Loucy (cell line): ENCODE results near the gene ACOT6.
"Not testable (repeated sequence)": the region's sequence is repeated elsewhere in the genome, so short reads cannot be mapped to it uniquely, and the experiment has no call there.

Experiments used
- H2AFZ ChIP-seq: fragments of 200-600 bp; sonication (generic); 2 replicates; pipeline ENCODE4 v1.6.0; 2016; ENCODE audit warnings: antibody characterized with exemption, mild to moderate bottlenecking, low read length, moderate library complexity
- H3F3A ChIP-seq: fragments of 200-600 bp; 2 replicates; pipeline ENCODE4 v1.6.0; 2016; ENCODE audit warnings: antibody characterized with exemption, low read depth, mild to moderate bottlenecking
- H3K27me3 ChIP-seq: fragments of 200-600 bp; sonication (generic); 2 replicates; pipeline ENCODE4 v1.6.1; 2014; ENCODE audit warnings: low read length, mild to moderate bottlenecking; ENCODE audit not compliant: insufficient read depth, poor library complexity, severe bottlenecking
- H3K36me3 ChIP-seq: fragments of 200-600 bp; sonication (generic); 2 replicates; pipeline ENCODE4 v1.6.1; 2016; ENCODE audit warnings: low read length; ENCODE audit not compliant: insufficient read depth
- H3K4me1 ChIP-seq: fragments of 200-600 bp; sonication (generic); 2 replicates; pipeline ENCODE4 v1.5.1; 2014; ENCODE audit warnings: low read length, mild to moderate bottlenecking; ENCODE audit not compliant: insufficient read depth, poor library complexity, severe bottlenecking
- H3K4me2 ChIP-seq: fragments of 200-600 bp; sonication (generic); 2 replicates; pipeline ENCODE4 v1.6.0; 2014; ENCODE audit warnings: antibody characterized with exemption, low read length, low read depth, mild to moderate bottlenecking; ENCODE audit not compliant: poor library complexity, severe bottlenecking
- H3K4me3 ChIP-seq: fragments of 200-600 bp; sonication (generic); 2 replicates; pipeline ENCODE4 v1.5.1; 2014; ENCODE audit warnings: low read length, mild to moderate bottlenecking, mixed read lengths; ENCODE audit not compliant: poor library complexity, severe bottlenecking
- H3K79me2 ChIP-seq: fragments of 200-600 bp; sonication (generic); 2 replicates; pipeline ENCODE4 v1.6.1; 2014; ENCODE audit warnings: low read length; ENCODE audit not compliant: insufficient read depth
- H3K9ac ChIP-seq: fragments of 200-600 bp; sonication (generic); 2 replicates; pipeline ENCODE4 v1.6.0; 2014; ENCODE audit warnings: mild to moderate bottlenecking, low read depth, low read length, moderate library complexity; ENCODE audit not compliant: poor library complexity, severe bottlenecking
- H3K9me2 ChIP-seq: fragments of 200-600 bp; sonication (generic); replicated peaks from 2 replicates; pipeline ENCODE4 v1.6.1; 2016; ENCODE audit warnings: low read depth, low read length, mixed read lengths
- H3K9me3 ChIP-seq: fragments of 200-600 bp; sonication (generic); 2 replicates; pipeline ENCODE4 v1.6.1; 2014; ENCODE audit warnings: mild to moderate bottlenecking, antibody characterized with exemption, low read length, low read depth; ENCODE audit not compliant: insufficient read depth
- H4K20me1 ChIP-seq: fragments of 200-600 bp; sonication (generic); 2 replicates; pipeline ENCODE4 v1.6.0; 2014; ENCODE audit warnings: antibody characterized with exemption, low read length, mild to moderate bottlenecking; ENCODE audit not compliant: insufficient read depth, poor library complexity, severe bottlenecking
- EZH2phosphoT487 ChIP-seq: fragments of 200-600 bp; IDR thresholded peaks from 2 replicates; pipeline ENCODE4 v1.6.1; 2018; ENCODE audit warnings: antibody characterized with exemption, mild to moderate bottlenecking, moderate library complexity, borderline replicate concordance
- TF ChIP-seq, protein P1 (sequence below): fragments of 200-600 bp; sonication (generic); conservative IDR thresholded peaks from 2 replicates; pipeline ENCODE4 v1.5.1; 2014; ENCODE audit warnings: mild to moderate bottlenecking, antibody characterized with exemption, low read length

ACOT6 gene

DNA sequence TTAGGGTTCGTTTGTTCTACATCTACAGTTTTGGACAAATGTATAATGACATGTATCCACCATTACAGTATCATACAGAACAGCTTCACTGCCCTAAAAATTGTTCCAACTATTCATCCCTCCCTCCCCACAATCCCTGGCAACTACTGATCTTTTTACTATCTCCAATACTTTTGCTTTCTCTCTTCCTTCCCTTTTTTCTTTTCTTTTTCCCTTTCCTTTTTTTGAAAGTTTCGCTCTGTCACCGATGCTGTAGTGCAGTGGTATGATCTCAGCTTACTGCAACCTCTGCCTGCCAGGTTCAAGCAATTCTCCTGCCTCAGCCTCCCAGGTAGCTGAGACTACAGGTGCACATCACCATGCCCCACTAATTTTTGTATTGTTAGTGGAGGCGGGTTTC is 23.2 kb upstream of the ACOT6 start:
- Histone ChIP-seq H3K27me3 (no peaks in the 10 kb centered on the region), H3K4me1 (no peaks in the 10 kb centered on the region), H3F3A (no peaks in the 10 kb centered on the region), H3K36me3 (no peaks in the 10 kb centered on the region), H3K9me3 (no peaks in the 10 kb centered on the region), H3K4me2 (no peak overlapping the region), H2AFZ (no peak overlapping the region), H3K9me2 (no peaks in the 10 kb centered on the region), H4K20me1 (no peaks in the 10 kb centered on the region), H3K9ac (no peak overlapping the region), H3K4me3 (no peak overlapping the region), H3K79me2 (no peaks in the 10 kb centered on the region)
- TF ChIP-seq, protein P1, sequence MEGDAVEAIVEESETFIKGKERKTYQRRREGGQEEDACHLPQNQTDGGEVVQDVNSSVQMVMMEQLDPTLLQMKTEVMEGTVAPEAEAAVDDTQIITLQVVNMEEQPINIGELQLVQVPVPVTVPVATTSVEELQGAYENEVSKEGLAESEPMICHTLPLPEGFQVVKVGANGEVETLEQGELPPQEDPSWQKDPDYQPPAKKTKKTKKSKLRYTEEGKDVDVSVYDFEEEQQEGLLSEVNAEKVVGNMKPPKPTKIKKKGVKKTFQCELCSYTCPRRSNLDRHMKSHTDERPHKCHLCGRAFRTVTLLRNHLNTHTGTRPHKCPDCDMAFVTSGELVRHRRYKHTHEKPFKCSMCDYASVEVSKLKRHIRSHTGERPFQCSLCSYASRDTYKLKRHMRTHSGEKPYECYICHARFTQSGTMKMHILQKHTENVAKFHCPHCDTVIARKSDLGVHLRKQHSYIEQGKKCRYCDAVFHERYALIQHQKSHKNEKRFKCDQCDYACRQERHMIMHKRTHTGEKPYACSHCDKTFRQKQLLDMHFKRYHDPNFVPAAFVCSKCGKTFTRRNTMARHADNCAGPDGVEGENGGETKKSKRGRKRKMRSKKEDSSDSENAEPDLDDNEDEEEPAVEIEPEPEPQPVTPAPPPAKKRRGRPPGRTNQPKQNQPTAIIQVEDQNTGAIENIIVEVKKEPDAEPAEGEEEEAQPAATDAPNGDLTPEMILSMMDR: no peak
- no peak for TF ChIP-seq EZH2phosphoT487

DNA sequence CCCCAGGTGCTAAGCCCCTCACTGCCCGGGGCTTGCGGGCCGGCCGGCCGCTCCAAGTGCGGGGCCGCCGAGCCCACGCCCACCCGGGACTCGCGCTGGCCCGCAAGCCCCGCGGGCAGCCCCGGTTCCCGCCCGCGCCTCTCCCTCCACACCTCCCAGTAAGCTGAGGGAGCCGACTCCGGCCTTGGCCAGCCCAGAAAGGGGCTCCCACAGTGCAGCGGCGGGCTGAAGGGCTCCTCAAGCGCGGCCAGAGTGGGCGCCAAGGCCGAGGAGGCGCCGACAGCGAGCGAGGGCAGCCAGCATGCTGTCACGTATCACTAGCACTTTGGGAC is 21.7 kb upstream of the ACOT6 start:
- not testable (repeated sequence) for H3K4me1 ChIP-seq, H3K4me3 ChIP-seq, H3F3A ChIP-seq, H3K9me3 ChIP-seq, H3K27me3 ChIP-seq, H3K36me3 ChIP-seq, H2AFZ ChIP-seq, H4K20me1 ChIP-seq, H3K4me2 ChIP-seq, H3K79me2 ChIP-seq, H3K9me2 ChIP-seq, H3K9ac ChIP-seq

DNA sequence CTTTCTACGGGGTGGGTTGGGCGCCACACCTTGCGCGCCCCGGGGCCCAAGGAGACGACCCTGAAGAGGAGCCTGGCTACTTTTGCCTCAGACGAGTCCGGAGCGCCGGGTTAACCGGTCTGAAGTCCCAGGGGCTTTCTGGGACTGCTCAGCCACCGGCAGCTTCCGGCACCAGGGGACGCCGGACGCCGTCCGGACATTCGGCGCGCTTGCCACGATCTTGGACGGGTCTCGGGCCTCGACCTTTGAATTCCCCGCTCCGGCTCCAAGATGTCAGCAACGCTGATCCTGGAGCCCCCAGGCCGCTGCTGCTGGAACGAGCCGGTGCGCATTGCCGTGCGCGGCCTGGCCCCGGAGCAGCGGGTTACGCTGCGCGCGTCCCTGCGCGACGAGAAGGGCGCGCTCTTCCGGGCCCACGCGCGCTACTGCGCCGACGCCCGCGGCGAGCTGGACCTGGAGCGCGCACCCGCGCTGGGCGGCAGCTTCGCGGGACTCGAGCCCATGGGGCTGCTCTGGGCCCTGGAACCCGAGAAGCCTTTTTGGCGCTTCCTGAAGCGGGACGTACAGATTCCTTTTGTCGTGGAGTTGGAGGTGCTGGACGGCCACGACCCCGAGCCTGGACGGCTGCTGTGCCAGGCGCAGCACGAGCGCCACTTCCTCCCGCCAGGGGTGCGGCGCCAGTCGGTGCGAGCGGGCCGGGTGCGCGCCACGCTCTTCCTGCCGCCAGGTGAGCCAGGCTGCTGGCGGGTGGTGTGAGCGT is 20.4 kb upstream of the ACOT6 start, which contains the start of gene ACOT4:
Gene ACOT4 (plus strand): TSS at position 184 of the 760 bp plus-strand sequence. CDS start 87 bp downstream, at position 271.
- no peaks in the 10 kb centered on the region for H3F3A ChIP-seq
- H3K9me2 ChIP-seq: no peaks in the 10 kb centered on the region
- no peaks in the 10 kb centered on the region for H3K79me2 ChIP-seq
- H3K9me3 ChIP-seq: no peaks in the 10 kb centered on the region
- H4K20me1 ChIP-seq: no peaks in the 10 kb centered on the region
- no peaks in the 10 kb centered on the region for H3K27me3 ChIP-seq
- H2AFZ ChIP-seq: peak within 1 kb of the TSS; percentile 36; the same call in 1 of the 2 replicates
- H3K9ac ChIP-seq: no peak within 1 kb of the TSS
- TF ChIP-seq EZH2phosphoT487: no peak
- TF ChIP-seq, protein P1: no peak
- H3K36me3 ChIP-seq: no peaks in the 10 kb centered on the region
- H3K4me1 ChIP-seq: no peaks in the 10 kb centered on the region
- H3K4me3 ChIP-seq: peak within 1 kb of the TSS; percentile 25
- H3K4me2 ChIP-seq: peak within 1 kb of the TSS; percentile 42

DNA sequence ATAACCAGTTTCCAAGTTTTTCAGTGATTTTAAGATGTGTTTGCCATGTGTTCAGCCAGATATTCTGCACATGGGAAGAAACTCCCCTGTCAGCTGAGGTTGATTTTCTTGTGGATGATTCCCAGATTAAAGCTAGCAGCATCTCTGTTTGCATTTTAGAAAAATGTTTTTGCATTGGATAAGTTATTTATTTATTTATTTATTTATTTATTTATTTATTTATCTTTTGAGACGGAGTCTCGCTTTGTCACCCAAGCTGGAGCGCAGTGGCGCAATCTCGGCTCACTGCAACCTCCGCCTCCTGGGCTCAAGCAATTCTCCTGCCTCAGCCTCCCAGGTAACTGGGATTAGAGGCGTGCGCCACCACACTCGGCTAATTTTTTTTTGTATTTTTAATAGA is 17.8 kb upstream of the ACOT6 start:
- H3K9me2 ChIP-seq: no peaks in the 10 kb centered on the region
- no peaks in the 10 kb centered on the region for H3K36me3 ChIP-seq
- no peak overlapping the region for H3K9ac ChIP-seq
- H3K27me3 ChIP-seq: no peaks in the 10 kb centered on the region
- TF ChIP-seq, protein P1: no peak
- no peak for TF ChIP-seq EZH2phosphoT487
- no peaks in the 10 kb centered on the region for H4K20me1 ChIP-seq
- H3K4me1 ChIP-seq: no peaks in the 10 kb centered on the region
- no peak overlapping the region for H2AFZ ChIP-seq
- H3K9me3 ChIP-seq: no peaks in the 10 kb centered on the region
- no peak overlapping the region for H3K4me3 ChIP-seq
- H3K79me2 ChIP-seq: no peaks in the 10 kb centered on the region
- no peak overlapping the region for H3K4me2 ChIP-seq
- no peaks in the 10 kb centered on the region for H3F3A ChIP-seq
